NCI-H1436 (cell line): ENCODE data around the gene CDH13.

Experiments
- DNase-seq: peaks from one replicate; lab custom pipeline; 2025; lab: John Stamatoyannopoulos, UW

The CDH13 gene

GRCh38 chr16:83579436-83579835 is 952.7 kb downstream of the CDH13 start:
- no peak for DNase-seq

DNA sequence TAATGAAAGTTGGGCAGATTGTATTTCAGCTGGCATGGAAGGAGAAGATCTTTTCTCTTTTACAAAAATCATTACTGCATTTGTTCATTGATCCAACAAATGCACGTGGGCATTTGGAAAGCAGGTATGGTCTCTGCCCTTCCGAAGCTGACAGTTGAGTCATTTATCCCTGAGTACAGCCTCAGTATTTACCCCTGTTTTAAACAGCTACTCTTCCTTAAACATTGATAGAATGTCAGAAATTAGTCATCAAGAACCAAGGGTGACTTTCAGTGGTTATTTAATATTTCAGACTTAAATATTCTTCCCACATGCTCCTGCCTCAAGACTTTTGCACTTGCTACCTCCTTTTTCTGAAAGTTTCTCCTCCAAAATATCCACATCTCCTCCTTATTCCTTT is 954.3 kb downstream of the CDH13 start:
- DNase-seq: no peak

- no peak for DNase-seq
Measured at GRCh38 chr16:83581994-83582747, 955.4 kb downstream of the CDH13 start.

DNA sequence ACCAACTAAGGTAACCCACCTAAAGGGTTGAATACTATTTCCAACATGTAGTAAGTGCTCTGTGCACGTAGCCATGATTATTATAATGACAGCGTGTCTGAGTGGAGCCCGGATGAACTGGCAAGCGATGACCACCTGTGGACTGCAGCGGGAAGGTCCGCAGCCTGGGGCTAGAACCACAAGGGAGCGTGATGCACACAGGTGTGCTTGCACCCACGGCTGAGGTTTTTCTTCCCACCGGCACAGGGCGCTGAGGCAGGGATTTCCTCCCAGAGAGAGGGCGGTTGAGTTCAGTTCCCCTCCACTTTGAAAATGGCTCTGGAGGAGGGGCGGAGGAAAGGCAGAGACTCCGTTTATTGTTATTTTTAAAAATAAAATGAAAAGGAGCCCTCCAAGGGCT is 959.3 kb downstream of the CDH13 start:
- no peak for DNase-seq

- DNase-seq: no peak
Measured at GRCh38 chr16:83586461-83587200, 959.9 kb downstream of the CDH13 start.

DNA sequence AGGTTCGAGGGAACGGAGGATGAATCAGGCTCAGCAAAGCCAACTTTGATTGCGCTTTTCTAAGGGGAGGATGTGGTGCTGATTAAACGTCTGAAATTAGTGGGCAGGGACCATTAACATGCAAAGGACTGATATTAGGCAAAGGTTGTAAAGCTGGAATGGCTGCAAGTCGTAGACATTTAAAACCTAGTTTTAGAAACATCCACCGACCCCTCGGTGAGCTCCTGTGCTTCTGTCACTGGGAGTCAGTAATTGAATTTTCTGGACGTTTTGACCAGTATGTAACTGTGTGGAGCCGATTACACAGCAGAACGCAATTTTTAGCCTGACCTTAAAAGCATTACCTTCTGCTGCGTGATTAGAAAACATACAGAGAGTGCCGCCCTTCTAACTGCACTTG is 960.4 kb downstream of the CDH13 start:
- DNase-seq: no peak

GRCh38 chr16:83588070-83588469 is 961.3 kb downstream of the CDH13 start:
- DNase-seq: no peak

DNA sequence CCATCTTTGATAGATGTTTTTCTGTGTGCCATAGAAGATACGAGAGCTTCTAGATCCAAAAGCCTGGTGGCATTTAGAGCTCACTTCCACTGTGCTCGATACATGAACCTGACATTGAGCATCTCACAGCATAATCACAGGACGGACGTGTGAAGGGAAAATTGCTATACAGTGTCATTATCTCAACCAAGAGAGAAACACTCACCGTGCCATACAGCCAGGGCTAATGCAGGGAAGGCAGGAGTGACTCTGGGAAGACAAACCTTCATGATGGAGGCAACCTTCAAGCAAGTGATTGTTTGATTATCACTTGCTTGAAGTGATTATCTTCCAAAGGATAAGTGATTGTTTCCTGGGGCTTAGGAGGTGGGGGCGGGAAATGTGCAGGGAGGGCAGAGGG is 962.8 kb downstream of the CDH13 start:
- no peak for DNase-seq

GRCh38 chr16:83592778-83593177 is 966.0 kb downstream of the CDH13 start:
- no peak for DNase-seq

DNA sequence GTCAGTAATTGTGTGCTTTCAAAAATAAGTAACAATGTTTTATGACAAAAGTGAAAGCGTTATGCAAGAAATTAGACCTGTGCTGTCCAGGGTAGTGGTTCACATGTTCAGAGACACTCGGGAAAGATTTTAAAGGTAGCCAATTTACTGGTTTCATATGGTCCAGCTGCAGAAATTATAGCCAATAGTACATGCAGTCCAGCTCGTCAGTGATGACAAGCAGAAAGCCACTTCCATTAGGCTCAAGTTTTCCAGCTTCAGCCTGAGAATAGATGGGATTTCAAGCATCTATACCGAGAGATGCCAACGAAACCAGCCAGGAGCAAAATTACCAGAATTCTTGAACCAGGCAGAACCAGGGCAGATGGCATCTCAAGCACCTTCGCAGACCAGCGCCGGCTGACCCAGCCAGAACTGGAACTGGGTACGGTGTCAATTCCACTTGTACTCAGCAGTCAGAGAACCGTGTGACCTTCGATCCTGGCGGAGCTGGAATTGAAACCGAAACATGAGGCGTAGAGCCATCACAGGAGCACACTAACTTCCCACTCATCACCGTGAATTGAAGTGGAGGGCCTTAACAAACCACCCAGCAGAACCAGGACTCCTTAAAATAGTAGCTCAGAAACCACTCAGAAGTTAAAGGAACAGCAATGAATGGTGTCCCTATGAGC is 973.2 kb downstream of the CDH13 start:
- no peak for DNase-seq

GRCh38 chr16:83602761-83603722 is 976.3 kb downstream of the CDH13 start:
- DNase-seq: no peak

DNA sequence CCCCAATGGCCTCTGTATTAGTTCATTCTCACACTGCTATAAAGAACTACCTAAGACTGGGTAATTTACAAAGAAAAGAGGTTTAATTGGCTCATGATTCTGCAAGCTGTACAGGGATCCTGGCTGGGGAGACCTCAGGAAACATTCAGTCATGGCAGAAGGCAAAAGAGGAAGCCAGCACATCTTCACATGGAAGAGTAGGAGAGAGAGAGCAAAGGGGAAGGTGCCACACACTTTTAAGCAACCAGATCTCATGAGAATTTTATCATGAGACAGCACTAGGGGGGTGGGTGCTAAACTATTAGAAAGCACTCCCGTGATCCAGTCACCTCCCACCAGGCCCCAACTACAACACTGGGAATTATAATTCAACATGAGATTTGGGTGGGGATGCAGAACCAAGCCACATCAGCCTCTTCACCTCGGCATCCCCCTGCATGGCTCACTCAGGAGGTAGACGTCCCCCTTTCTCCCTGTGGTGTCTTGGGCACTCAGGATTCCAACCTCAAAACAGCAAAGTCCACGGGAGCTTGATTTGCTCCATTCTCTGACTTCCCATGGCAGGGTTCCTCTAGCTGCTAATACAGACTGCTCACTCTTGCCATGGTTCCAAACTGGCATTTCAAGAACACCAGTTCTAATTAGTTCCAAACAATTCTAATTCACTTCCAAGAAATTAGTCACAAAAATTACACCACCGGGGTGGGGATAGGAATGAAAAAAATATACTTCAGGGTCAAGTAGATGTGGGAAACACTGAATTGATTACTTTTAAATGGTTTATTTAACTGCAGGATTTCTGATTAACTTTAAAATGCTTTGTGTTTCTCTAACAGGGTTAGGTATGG is 977.2 kb downstream of the CDH13 start:
- DNase-seq: no peak

DNA sequence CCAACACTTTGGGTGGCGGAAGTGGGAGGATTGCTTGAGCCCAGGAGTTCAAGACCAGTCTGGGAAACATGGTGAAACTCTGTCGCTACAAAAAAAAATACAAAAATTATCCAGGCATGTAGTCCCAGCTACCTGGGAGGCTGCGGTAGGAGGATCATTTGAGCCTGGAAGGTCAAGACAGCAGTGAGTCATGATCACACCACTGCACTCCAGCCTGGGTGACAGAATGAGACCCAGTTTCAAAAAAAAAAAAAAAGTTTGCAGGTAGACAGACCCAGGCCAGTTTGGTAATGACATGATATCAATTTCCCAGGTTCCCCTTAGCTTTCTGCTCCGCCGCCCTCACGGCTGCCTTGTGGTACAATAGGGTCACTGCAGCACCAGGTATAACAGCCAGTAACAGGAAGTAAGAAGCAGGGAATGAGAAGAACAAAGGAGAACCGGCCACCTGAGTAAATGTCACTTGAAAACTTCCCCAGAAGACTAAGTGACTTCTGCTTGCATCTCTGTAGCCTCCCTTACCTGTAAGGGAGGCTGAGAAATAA is 979.8 kb downstream of the CDH13 start:
- no peak for DNase-seq

DNA sequence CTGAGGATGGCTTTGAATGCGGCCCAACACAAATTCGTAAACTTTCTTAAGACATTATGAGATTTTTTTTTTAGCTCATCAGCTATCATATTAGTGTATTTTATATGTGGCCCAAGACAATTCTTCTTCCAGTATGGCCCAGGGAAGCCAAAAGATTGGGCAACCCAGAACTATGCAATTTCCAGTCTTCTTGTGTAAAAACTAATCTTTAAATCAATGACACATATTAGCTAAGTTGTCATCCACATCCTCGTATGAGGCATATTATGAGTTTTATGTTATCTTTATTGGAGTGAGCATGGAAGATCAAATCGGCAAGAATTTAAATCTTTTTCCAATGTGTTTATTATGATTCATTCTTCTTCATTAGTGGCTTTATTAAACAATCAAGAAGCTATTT is 982.4 kb downstream of the CDH13 start:
- no peak for DNase-seq

- no peak for DNase-seq
Measured at GRCh38 chr16:83615141-83615952, 988.6 kb downstream of the CDH13 start.

DNA sequence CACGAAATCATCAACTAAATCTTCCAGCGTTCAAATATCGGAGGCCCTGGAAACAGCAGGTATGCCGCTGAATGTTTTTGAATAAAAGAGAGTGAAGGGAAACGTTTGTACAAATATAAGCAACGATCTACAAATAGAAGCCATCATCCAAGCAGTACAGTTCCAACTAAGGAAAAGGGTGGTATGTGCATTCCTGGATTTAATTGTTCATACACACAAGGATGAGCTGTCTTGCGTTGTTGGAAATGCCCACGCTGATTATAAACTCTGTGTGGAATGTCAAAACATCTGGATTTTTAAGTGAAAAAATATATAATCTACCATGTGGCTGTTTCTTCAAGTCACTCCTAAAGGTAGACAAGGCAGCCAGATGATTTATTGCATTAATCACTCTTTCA is 989.2 kb downstream of the CDH13 start:
- DNase-seq: no peak

DNA sequence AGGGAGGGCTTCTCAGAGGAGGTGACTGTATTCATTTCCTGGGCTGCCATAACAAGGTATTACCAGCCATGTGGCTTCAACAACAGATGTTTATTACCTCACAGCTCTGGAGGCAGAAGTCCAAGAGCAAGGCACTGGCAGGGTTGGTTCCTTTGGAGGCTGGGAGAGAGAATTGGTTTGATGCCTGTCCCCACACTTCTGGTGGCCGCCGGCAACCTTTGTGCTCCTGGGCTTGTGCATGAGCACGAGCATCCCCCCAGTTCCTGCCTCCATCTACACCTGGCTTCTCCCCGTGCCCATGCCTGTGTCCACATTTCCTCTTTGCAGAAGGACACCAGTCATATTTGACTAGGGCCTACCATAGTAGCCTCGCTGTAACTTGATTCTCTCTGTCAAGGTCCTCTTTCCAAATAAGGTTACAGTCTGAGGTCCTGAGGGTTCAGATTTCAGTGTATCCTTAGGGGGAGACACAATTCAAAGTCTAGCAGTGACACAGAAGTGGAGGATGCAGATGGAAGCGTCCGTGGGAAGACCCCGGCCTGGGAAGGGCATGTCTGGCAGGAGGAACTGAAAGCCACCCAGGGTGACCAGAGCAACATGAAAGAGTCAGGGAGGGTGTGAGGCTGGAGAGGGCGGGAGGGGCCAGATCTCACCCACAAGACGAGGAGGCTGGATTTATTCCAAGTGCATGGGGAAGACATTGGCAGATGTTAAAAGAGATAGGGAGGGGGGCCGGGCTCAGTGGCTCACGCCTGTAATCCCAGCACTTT is 992.8 kb downstream of the CDH13 start:
- no peak for DNase-seq

- DNase-seq: no peak
Measured at GRCh38 chr16:83622010-83622409, 995.2 kb downstream of the CDH13 start.
